GM12872 (cell line): Measurements from ENCODE around the gene PPP2R5C.

Experiments
- CTCF ChIP-seq: IDR thresholded peaks from 3 replicates; pipeline ENCODE4 v1.5.1; 2011; ENCODE audit warnings: low read depth, mild to moderate bottlenecking, low read length, moderate library complexity; ENCODE audit not compliant: insufficient read depth

The PPP2R5C gene

DNA sequence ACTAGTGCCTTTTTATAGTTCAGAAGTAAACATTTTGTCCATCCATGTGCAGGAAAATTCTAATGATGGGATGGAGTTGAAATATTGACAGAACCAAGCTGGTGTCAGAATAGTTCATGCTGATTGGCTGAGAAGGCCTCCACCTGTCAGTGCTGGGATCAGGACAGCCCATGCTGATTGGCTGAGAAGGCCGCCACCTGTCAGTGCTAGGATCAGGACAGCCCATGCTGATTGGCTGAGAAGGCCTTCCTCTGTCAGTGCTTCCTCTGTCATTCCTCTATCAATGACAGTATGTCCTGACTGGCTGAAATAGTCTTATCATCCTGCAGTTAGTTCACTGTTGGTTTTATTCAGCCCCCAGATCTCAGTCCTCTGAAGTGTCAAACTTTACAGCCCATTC is 95.7 kb downstream of the PPP2R5C start:
- TF ChIP-seq CTCF, result no peak

DNA sequence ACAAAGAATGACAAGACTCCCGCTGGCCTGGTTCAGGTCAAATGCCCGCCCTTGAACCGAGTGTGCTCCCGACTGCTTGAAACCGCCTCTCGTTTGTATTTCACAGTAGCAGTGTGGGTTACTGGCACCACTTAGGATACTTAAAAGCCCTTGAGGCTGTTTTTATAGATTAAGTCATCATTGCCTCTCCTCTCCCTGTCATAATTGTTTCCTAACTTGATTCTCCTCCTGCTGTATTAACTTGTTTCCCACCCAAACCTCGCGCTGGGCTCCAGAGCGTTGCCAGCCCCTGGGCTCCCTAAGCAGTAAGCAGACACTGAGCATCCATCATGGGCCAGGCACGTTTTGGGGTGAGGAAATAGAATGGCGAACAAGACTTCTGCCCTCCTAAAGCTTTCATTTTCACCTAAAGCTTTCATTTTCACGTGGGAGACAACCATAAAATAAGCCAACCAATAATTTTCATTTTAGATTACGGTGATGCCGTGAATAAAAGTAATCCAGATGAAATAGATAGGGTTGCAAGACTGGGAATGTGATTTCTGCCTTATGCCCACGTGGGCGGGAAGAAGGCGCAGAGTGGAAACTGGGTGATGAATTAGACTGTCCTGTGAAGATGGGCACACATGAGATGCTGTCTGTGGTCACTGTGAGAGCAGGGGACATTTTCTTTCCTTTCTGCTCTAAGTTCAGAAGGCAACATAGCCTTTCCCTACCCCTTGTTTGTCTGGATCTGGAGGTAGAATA is 97.5 kb downstream of the PPP2R5C start:
- TF ChIP-seq CTCF, result no peak

DNA sequence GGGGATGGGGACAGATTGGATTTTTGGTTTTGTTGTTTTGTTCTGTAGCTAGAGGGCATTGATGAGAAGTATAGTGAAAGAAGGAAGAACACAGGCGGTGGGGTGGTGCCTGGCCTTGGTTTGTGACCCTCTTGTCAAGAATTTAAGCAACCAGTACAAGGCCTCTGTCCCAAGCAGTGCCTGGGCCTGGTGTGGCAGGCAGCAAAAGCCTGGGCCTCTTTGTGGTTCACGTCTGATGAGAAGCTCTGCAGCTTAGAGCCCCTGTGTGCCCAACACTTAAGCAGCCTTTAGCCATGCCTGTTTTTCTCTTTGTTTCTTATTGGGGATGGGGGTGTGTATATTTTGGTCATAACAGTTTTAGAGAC is 98.0 kb downstream of the PPP2R5C start:
- TF ChIP-seq CTCF, result no peak

DNA sequence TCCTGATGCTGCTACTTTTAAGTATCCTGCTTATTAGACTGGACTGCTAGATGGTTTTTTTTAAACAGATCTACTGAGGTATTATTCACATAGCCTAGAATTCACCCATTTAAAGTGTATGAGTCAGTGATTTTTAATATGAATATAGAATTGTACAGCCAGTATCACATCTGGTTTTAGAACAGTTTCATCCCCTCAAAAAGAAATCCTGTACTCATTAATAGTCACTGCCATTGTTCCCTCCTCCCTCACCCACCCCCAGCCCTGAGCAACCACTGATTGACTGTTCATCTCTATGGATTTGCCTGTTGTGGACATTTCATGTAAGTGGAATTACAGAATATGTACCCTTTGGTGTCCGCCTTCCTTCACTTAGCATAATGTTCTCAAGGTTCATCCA is 98.4 kb downstream of the PPP2R5C start:
- TF ChIP-seq CTCF, result no peak

GRCh38 chr14:101861464-101861863 is 100.0 kb downstream of the PPP2R5C start:
- no peak for TF ChIP-seq CTCF

DNA sequence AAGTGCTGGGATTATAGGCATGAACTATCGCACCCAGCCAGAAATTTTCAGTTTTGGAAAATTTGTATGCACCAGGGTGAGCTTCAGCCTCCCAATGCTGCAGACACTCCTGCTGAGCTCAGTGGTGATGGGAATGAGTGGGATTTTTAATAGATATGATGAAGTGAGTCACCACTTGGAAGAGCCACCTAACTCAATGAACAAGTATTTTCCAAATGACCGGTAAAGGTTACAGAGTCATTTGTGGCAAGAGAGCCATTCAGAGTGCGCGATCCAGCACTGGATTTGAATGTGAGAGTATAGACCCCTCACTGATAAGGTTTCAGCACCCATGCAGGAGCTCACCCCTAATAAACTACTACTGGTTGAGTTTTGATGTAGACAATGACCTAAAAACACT is 100.7 kb downstream of the PPP2R5C start:
- TF ChIP-seq CTCF, result no peak

GRCh38 chr14:101862711-101863110 is 101.2 kb downstream of the PPP2R5C start:
- no peak for TF ChIP-seq CTCF
